C4-2B (cell line): ENCODE measurements around the gene CMTM7.

Experiments
- ZFX ChIP-seq: fragments of 450-650 bp; IDR thresholded peaks from 2 replicates; pipeline ENCODE4 v1.6.1; 2017
- TF ChIP-seq, protein P1 (sequence below): fragments of 450-650 bp; conservative IDR thresholded peaks from 2 replicates; pipeline ENCODE4 v1.5.1; 2017; ENCODE audit warnings: mild to moderate bottlenecking

DNA sequence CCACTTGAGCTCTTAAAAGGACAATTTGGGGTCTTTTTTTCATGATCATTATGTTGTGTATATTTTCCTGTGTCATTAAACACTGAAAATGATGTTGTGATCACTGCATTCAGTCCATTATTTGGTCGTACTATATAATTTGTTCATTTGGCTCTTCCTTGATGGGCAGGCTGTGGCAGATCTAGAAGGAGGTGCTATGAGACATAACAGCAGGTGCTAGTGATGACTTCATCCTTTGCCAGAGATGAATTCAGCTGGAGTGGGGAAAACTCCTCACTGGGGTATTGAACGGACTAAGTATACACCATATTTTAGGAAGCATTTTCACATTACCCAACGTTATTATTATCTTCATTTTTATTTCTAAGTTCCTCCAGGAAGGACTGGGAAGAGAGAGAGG lies 12.0 kb downstream of the CMTM7 start:
- TF ChIP-seq, protein P1, sequence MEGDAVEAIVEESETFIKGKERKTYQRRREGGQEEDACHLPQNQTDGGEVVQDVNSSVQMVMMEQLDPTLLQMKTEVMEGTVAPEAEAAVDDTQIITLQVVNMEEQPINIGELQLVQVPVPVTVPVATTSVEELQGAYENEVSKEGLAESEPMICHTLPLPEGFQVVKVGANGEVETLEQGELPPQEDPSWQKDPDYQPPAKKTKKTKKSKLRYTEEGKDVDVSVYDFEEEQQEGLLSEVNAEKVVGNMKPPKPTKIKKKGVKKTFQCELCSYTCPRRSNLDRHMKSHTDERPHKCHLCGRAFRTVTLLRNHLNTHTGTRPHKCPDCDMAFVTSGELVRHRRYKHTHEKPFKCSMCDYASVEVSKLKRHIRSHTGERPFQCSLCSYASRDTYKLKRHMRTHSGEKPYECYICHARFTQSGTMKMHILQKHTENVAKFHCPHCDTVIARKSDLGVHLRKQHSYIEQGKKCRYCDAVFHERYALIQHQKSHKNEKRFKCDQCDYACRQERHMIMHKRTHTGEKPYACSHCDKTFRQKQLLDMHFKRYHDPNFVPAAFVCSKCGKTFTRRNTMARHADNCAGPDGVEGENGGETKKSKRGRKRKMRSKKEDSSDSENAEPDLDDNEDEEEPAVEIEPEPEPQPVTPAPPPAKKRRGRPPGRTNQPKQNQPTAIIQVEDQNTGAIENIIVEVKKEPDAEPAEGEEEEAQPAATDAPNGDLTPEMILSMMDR: no peak
- TF ChIP-seq ZFX: no peak
